ENCODE measurements around the gene EFNB1. TPM values are rescaled to one million over a fixed set of nuclear protein-coding genes. Genes with fewer than 3 reads are reported as not detected.

Gene EFNB1
- total and polyA plus RNA-seq, 2 donors (not counting 1 experiment from before 2014, with no cell fraction given), result 1.5 to 3.2 TPM

DNA sequence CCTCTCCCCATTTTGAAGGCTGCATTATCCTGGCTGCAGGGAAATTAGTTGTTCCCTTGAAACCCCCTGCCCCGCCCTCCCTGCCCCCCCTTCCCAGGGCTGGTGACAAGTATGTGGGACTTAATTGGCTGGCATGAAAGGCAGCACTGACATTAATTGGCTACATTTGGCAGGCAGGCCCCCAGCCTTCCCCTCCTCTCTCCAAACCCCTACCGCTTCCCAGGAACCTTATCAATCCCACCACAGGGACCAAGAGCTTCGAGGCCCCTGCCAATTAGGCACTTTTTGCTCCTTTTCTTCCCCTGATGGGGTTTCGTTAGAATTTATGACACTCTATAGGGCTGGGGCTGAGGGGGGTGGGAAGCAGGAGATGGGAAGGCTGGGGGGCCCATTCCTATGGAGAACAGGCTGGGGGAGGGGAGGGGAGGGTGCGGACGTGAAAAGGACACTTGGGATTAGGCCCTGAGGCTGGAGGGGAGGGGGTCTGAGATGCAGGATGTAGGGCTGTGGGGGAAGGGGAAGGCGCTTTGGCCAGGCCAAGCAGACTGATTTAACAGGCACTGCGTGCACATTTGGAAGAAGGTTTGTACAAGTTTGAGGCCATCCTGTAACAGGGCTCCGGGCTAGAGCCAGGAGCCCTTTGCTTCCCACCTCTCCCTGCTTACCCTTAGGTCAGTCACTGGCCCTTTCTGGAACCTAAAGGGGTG lies 52.2 kb downstream of the EFNB1 start:
- intact Hi-C loops (cut with micrococcal nuclease), result no loop called here
- CTCF ChIA-PET, result no interaction called here
- no peaks in the 10 kb centered on the region for H3K79me2 ChIP-seq (ENCODE audit: control insufficient read depth, insufficient read depth, low read length)
- no peaks in the 10 kb centered on the region for H4K20me1 ChIP-seq (ENCODE audit: control insufficient read depth, insufficient read depth, low read length, poor library complexity, severe bottlenecking)
- H3K27ac Mint-ChIP-seq, result no peak overlapping the region
- TF ChIP-seq EZH2 (IDR thresholded peaks at IDR 0.05; ENCODE audit: borderline replicate concordance, insufficient read depth, low read depth, low read length, poor library complexity, severe bottlenecking), result no peak
- TF ChIP-seq, protein P1, sequence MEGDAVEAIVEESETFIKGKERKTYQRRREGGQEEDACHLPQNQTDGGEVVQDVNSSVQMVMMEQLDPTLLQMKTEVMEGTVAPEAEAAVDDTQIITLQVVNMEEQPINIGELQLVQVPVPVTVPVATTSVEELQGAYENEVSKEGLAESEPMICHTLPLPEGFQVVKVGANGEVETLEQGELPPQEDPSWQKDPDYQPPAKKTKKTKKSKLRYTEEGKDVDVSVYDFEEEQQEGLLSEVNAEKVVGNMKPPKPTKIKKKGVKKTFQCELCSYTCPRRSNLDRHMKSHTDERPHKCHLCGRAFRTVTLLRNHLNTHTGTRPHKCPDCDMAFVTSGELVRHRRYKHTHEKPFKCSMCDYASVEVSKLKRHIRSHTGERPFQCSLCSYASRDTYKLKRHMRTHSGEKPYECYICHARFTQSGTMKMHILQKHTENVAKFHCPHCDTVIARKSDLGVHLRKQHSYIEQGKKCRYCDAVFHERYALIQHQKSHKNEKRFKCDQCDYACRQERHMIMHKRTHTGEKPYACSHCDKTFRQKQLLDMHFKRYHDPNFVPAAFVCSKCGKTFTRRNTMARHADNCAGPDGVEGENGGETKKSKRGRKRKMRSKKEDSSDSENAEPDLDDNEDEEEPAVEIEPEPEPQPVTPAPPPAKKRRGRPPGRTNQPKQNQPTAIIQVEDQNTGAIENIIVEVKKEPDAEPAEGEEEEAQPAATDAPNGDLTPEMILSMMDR (IDR thresholded peaks at IDR 0.05), result no peak
- no peaks in the 10 kb centered on the region for H3K9me3 Mint-ChIP-seq (ENCODE audit: insufficient read depth)
- no peak overlapping the region for H3K9ac ChIP-seq (ENCODE audit: low read length)
- H2AFZ ChIP-seq (ENCODE audit: insufficient read depth, low read depth, low read length, poor library complexity, severe bottlenecking), result no peak overlapping the region
- no peaks in the 10 kb centered on the region for H3K4me1 ChIP-seq (ENCODE audit: control insufficient read depth in 2 of 2, insufficient read depth in 2 of 2, low read length in 2 of 2)
- H3K9me3 ChIP-seq (ENCODE audit: control extremely low read depth in 1 of 3, control insufficient read depth in 2 of 3, insufficient read depth in 1 of 3, low read length in 2 of 3), result no peaks in the 10 kb centered on the region
- H3K36me3 ChIP-seq (replicated peaks in 1 of 2; ENCODE audit: control extremely low read depth in 1 of 2, control insufficient read depth in 1 of 2, extremely low read depth in 1 of 2, insufficient read depth in 2 of 2, low read length in 1 of 2), result no peaks in the 10 kb centered on the region
- ATAC-seq (ENCODE audit: low read depth), result no peak
- no peak for DNase-seq
- no peaks in the 10 kb centered on the region for H3K4me1 Mint-ChIP-seq
- H3K27me3 Mint-ChIP-seq, result no peaks in the 10 kb centered on the region
- no peak overlapping the region for H3K4me2 ChIP-seq (replicated peaks; ENCODE audit: low read depth, low read length, poor library complexity, severe bottlenecking)
- 75% methylated on average over 2 of the region's 9 CpGs for WGBS (ENCODE audit: insufficient coverage)
- no peak overlapping the region for H3K4me3 ChIP-seq (ENCODE audit: control extremely low read depth in 1 of 5, extremely low read depth in 1 of 5, insufficient read depth in 1 of 5, low read depth in 2 of 5, low read length in 4 of 5)
- H3K27me3 ChIP-seq (replicated peaks in 1 of 4; ENCODE audit: control extremely low read depth in 1 of 4, control insufficient read depth in 3 of 4, insufficient read depth in 4 of 4, low read length in 3 of 4), result no peaks in the 10 kb centered on the region
- no peak overlapping the region for H3K27ac ChIP-seq (ENCODE audit: low read length in 2 of 2)
- POLR2A ChIA-PET, result no interaction called here
- no peak overlapping the region for H3K4me3 Mint-ChIP-seq

DNA sequence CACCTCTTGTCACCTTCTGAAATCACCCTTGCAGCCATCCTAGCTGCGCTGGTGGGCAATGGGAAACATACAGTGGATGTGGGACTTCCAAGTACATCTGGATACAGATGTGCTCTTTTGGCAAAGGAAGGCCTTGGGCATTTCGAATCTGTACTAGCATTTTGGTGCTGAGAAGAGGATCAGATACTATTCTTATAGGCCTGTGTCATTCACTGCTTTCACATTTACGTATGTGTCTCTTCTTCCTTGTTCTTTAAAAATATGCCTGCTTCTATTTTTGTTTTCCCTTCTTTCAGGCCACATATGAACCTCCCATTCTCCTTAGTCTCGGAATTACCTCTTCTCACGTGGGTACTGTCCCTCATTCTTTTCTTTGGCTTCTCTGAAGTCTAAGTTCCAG lies 53.1 kb downstream of the EFNB1 start:
- 90% methylated on average over 2 of the region's 5 CpGs for WGBS (ENCODE audit: insufficient coverage)
- no peak for ATAC-seq (ENCODE audit: low read depth)
- no peak for DNase-seq
- H4K20me1 ChIP-seq (ENCODE audit: control insufficient read depth, insufficient read depth, low read length, poor library complexity, severe bottlenecking), result no peaks in the 10 kb centered on the region
- Mint-ChIP-seq H3K4me1 (no peaks in the 10 kb centered on the region), H3K4me3 (no peak overlapping the region), H3K27ac (no peak overlapping the region), H3K9me3 (ENCODE audit: insufficient read depth) (no peaks in the 10 kb centered on the region), H3K27me3 (no peaks in the 10 kb centered on the region)
- H3K27ac ChIP-seq (ENCODE audit: low read length in 2 of 2), result no peak overlapping the region
- no peaks in the 10 kb centered on the region for H3K27me3 ChIP-seq (replicated peaks in 1 of 4; ENCODE audit: control extremely low read depth in 1 of 4, control insufficient read depth in 3 of 4, insufficient read depth in 4 of 4, low read length in 3 of 4)
- H3K4me3 ChIP-seq (ENCODE audit: control extremely low read depth in 1 of 5, extremely low read depth in 1 of 5, insufficient read depth in 1 of 5, low read depth in 2 of 5, low read length in 4 of 5), result no peak overlapping the region
- no peak overlapping the region for H3K4me2 ChIP-seq (replicated peaks; ENCODE audit: low read depth, low read length, poor library complexity, severe bottlenecking)
- no peak overlapping the region for H3K9ac ChIP-seq (ENCODE audit: low read length)
- H2AFZ ChIP-seq (ENCODE audit: insufficient read depth, low read depth, low read length, poor library complexity, severe bottlenecking), result no peak overlapping the region
- H3K79me2 ChIP-seq (ENCODE audit: control insufficient read depth, insufficient read depth, low read length), result no peaks in the 10 kb centered on the region
- H3K36me3 ChIP-seq (replicated peaks in 1 of 2; ENCODE audit: control extremely low read depth in 1 of 2, control insufficient read depth in 1 of 2, extremely low read depth in 1 of 2, insufficient read depth in 2 of 2, low read length in 1 of 2), result no peaks in the 10 kb centered on the region
- no peaks in the 10 kb centered on the region for H3K9me3 ChIP-seq (ENCODE audit: control extremely low read depth in 1 of 3, control insufficient read depth in 2 of 3, insufficient read depth in 1 of 3, low read length in 2 of 3)
- intact Hi-C loops (cut with micrococcal nuclease), result no loop called here
- TF ChIP-seq, protein P1 (IDR thresholded peaks at IDR 0.05), result no peak
- TF ChIP-seq EZH2 (IDR thresholded peaks at IDR 0.05; ENCODE audit: borderline replicate concordance, insufficient read depth, low read depth, low read length, poor library complexity, severe bottlenecking), result no peak
- ChIA-PET CTCF (no interaction called here), POLR2A (interaction anchor here (0.6 kb wide), 1 partner anchor 70 kb away, joined by 3 read pairs; no protein-coding TSS in a partner anchor)
- no peaks in the 10 kb centered on the region for H3K4me1 ChIP-seq (ENCODE audit: control insufficient read depth in 2 of 2, insufficient read depth in 2 of 2, low read length in 2 of 2)
